ENCODE measurements around the gene TGM2.

Gene TGM2

DNA sequence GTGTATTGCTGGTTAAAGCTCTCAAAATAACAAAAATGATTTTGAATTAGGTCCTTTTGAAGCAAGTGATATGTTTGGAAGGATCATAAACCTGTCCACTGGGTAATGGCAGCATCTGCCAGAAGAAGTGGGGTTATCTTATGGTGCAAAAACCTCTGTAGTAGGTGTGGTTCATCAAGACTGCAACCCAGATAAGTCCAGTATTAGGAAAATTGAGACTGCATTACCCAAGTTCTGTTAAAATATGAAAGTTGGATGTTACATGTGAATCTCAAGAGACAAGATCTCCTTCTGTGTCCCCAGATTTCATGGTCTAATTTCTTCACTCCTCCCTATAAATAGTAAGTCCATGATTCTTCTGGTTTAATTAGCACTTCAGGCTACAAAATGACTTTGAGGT is 72.2 kb downstream of the TGM2 start:
- no peak for DNase-seq (ENCODE audit: low spot score)

DNA sequence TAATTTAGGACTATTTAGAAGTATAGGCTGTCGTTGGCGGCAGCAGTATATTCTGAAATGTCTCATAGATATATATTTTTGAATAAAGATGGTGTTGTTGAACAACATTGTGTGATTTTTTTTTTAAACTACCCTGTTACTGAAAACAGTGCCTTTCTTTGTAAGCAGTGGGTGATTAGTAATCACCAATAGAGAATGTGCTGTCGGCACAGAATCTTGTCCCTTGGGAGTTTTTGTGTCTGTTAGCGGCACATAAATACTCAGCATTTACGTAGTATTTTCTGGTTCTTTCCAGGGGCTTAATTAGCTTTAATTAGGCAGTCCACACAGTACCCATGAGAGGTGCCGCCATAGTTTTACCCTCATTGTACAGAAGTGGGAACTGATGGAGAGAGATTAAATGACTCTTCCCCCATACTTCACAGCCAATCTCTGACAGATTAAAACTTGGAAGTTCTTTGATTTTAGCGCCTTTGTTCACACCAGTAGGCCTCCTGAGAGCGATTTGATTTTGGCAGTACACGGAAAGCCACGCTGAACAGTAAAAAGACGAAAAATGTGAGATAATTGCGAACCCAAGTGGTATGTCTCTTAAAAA is 72.7 kb downstream of the TGM2 start:
- no peak for DNase-seq (ENCODE audit: low spot score)

DNA sequence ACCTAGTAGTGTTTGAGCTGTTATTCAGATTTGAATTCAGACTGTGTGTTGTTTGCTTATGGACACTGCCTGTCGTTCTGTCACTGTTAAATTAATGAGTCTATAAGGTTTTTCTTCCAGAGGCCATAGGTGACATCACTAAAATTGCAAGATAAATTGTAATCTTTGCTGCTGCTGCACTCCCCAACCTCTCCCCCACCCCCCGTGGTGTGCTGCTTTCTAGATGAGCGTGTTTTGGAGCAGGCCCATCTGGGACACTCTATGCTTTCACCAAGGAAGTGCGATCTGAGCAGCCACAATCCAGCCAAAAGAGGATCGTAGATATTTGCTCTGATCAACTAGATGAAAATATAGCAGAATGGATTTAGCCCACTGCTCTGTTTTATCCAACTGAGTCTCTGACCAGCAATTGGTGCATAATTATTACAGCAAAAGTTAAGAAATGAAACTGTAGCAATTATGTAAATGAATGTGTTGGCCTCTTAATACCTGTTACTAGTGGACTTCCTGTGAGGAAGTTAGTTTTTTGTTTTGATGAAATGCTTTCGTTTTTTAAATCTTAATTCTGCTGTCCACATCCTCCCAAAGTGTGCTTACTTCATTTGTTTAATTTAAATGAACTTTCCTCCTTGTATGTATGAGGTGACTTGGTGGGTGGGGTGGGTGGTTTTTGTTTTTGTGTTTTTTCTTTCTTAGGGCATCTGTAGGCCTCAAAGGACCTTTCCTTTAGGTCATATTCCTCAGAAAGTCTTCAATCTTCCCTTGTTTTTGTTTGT is 73.4 kb downstream of the TGM2 start:
- DNase-seq (ENCODE audit: low spot score) = no peak

DNA sequence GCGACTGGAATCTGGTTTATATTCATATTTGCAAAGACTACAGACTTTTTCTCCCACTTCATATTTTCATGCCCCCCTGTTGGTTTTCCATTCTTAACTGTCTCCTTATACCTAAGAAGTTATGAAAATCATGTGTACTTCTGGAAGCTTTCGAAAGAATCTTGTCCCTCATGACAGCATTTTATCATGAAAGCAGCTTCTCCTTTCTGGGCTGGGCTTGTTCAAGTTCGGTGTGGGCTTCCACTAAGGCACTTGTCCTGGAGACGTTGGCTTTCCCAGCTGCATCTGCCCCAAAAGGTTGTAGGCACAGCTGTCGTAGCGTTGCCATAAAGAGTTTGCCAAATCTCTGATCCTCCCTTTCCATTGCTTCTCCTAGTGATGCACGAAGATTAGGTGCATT is 75.0 kb downstream of the TGM2 start:
- DNase-seq (ENCODE audit: low spot score) = no peak

DNA sequence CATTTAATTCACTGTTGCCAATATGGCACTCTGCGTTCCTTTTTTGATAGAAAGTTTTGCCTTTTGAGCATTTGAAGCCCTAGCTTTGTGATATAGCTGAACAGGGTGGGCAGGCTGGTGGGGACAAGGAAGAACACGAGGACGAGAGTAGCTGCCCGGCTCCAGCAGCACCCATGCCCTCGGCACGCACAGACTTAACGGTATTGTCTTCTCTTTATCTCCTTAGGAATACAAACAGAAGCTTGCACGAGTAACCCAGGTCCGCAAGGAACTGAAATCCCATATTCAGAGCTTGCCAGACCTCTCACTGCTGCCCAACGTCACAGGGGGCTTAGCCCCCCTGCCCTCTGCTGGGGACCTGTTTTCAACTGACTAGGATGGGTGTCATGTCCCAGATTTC is 75.6 kb downstream of the TGM2 start:
- no peak for DNase-seq (ENCODE audit: low spot score)

DNA sequence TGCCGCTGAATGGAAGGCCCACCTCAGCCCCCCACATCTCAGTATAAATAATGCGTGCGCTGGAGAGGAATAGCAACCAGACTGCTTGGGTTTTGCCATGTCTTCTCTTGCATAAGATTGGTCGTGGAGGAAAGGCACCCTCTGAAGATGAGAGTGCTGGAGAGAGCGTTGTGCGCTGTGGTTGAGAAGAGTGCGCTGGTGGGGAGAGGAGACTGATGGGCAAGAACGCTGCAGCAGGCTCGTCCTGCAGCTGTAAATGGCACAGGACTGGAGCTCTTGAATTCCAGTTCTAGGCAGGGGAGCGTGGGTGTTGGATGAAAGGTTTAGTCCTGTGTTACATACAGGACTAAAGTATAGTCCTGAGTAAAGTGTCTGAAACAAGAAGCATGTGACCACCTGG is 80.0 kb downstream of the TGM2 start:
- DNase-seq (ENCODE audit: low spot score) = no peak

DNA sequence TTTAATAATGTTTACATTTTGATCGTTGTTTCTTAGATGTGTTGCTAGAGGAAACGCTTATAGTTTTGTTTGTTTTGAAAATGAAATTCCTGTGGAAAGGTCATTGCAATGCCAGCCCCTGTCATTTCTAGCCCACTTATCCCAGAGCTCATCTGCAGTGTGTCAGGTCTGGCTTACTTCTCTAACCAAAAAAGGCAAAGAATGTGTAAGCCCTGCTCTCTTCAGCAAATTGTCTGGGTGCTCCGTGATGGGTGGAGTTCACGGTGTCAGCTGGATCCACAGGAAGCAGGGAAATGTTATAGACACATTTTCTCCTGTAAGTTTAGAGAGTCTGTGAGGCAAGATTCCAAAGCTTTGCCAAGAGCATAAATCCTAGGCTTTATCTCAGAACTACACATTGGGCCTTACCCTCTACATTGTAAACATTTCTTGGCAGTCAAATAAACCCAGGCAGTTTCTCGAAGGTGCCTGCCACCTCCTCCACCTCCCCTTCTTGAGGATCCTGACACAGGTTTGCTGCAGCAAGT is 80.6 kb downstream of the TGM2 start:
- DNase-seq (ENCODE audit: low spot score) = no peak

DNA sequence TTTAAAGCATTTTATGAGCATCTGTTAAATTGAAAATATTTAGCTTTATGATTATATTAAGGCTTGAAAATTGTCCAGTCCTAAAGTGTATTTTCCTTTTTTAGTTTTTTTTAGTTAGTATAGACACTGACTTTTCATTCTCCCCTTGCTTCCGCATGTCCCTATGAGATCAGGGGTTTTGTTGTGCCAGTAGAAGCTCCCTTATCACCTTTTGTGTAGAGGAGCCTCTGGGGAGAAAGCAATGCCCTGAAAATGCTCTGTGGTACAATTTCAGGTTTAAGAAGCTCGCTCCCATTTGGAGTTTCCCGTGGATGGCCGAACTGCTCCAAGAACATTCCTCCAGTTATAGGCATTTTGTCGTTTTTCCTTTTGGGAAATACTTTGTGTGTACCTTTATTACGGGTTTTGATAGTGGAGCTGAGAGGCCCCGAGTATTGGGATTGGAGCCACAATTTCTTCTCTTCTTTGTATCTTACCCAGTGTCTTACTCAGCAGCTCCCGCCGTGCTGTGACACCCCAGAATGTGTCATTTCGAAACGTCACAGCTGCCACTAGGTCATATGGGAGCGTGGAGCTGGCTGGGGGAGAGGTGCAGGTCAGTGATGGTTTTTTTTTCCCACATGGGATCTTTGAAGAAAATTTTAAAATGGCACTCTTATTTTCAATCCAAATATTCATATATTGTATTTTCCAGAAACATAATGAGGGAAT is 81.6 kb downstream of the TGM2 start:
- no peak for DNase-seq (ENCODE audit: low spot score)

DNA sequence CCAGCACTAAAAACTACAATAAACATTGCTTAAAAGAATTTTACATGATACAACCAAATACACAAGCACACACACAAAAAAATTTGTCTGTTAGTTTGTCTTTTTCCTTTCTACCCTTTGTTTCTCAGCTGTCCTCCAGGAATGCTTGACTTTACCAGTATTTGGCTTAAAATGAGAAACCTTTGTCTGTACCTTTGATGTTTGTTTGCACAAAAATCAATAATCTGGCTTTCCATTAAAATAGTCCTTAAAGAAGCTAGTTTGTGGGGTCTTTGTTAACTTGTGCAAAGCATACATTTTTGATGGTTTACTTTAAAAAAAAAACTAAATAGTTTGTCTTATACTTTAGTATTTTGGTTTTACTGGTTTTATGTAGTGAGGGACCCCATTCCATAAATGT is 82.2 kb downstream of the TGM2 start:
- no peak for DNase-seq (ENCODE audit: low spot score)

DNA sequence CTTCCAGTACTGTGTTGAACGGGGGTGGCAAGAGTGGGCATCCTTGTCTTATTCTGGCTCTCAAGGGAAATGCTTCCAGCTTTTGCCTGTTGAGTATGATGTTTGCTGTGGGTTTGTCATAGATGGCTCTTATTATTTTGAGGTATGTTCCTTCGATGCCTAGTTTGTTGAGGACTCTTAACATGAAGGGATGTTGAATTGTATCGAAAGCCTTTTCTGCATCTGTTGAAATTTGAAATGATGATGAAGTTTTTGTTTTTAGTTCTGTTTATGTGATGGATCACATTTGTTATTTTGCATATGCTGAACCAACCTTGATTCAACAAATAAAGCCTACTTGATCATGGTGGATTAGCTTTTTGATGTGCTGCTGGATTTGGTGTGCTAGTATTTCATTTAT is 83.5 kb downstream of the TGM2 start:
- DNase-seq (ENCODE audit: low spot score) = no peak

DNA sequence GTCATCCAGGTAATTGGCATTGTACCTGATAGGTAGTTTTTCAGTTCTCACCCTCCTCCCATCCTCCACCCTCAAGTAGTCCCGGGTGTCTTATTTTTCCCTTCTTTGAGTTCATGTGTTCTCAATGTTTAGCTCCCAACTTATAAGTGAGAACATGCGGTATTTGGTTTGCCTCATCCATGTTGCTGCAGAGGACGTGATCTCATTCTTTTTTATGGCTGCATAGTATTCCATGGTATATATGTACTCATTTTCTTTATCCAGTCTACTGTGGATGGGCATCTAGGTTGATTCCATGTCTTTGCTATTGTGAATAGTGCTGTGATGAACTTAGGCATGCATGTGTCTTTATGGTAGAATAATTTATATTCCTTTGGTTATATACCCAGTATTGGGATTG is 85.7 kb downstream of the TGM2 start:
- DNase-seq (ENCODE audit: low spot score) = no peak

DNA sequence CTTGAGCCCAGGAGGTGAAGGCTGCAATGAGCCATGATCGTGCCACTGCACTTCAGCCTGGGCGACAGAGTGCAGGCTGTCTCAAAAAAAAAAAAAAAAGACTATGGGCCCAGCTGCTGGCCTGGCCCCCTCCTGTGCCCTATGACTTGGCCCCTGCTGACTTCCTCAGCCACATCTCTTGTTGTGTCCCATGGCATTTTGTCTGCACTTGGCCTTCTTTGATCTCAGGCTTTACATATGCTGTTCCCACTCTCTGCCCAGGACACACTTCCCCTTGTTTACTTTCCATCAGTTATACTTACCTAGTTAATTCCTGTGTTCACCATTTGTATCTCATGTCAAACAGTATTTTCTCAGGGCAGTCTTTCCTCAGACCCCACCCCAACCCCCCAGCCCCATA is 87.0 kb downstream of the TGM2 start:
- DNase-seq (ENCODE audit: low spot score) = no peak

All from pons (tissue), 1 donor.